Endothelial cell of umbilical vein (primary cell): ENCODE data around the gene PRL. TPM values are rescaled to one million over a fixed set of nuclear protein-coding genes. Genes with fewer than 3 reads are reported as not detected.

Experiments used
- BruUV-seq: library from RNA; stranded (reverse); fragments of 400-500 nt; replicated peaks from 2 replicates; lab custom pipeline; 2021; lab: Mats Ljungman, UMichigan
- CTCF ChIA-PET: fragments of 300-600, 350-600 bp; sonication (Branson Sonifier 250); formaldehyde crosslinking; loops from one replicate; lab custom pipeline; 2021; ENCODE audit warnings: antibody characterized with exemption, inconsistent platforms; lab: Charles Lee
- POLR2A ChIA-PET: fragments of 300-600, 350-600 bp; sonication (Branson Sonifier 250); formaldehyde crosslinking; loops from one replicate; lab custom pipeline; 2021; ENCODE audit warnings: antibody characterized with exemption, inconsistent platforms; lab: Charles Lee
- DNase-seq: peaks from one replicate; pipeline ENCODE4 v3.0.0-alpha.2; 2011; ENCODE audit warnings: low read depth, low spot score
- FAIRE-seq: peaks from 2 replicates; lab custom pipeline; 2011; peaks lifted over from hg19 to GRCh38; lab: Jason Lieb, UNC
- H2AFZ ChIP-seq: 2 replicates; pipeline ENCODE4 v1.6.0; 2012; ENCODE audit warnings: low read depth, low read length, control low read depth, inconsistent platforms
- H3K27ac ChIP-seq: 2 replicates; pipeline ENCODE4 v1.5.1; 2011; ENCODE audit warnings: low read depth, mild to moderate bottlenecking, control low read depth, low read length, moderate library complexity; ENCODE audit not compliant: insufficient read depth
- H3K27me3 ChIP-seq, 2 experiments: 2 replicates each; pipeline versions ENCODE4 v1.6.0 to v1.6.1; 2011; ENCODE audit warnings: low read length in 2 of 2, mixed read lengths in 1 of 2; ENCODE audit not compliant: control insufficient read depth in 2 of 2, insufficient read depth in 2 of 2
- H3K36me3 ChIP-seq, 2 experiments: 2 replicates in 1 of 2; 3 replicates in 1 of 2; pipeline ENCODE4 v1.5.1; 2011; ENCODE audit warnings: low read length in 2 of 2, mild to moderate bottlenecking in 1 of 2, moderate library complexity in 1 of 2; ENCODE audit not compliant: control insufficient read depth in 2 of 2, insufficient read depth in 2 of 2; ENCODE audit errors: extremely low read depth in 1 of 2
- H3K4me1 ChIP-seq: 3 replicates; pipeline ENCODE4 v1.5.1; 2011; ENCODE audit warnings: mild to moderate bottlenecking, low read length; ENCODE audit not compliant: control insufficient read depth, insufficient read depth; ENCODE audit errors: extremely low read depth
- H3K4me2 ChIP-seq: 2 replicates; pipeline ENCODE4 v1.6.1; 2011; ENCODE audit warnings: low read length, control low read depth, mixed read lengths; ENCODE audit not compliant: insufficient read depth
- H3K4me3 ChIP-seq, 3 experiments: fragments of 200-600 bp in 1 of 3; sonication (generic), shearing (Covaris generic) in 1 of 3; replicated peaks in 1 of 3; 2 replicates each; pipeline ENCODE4 v1.5.1; 2011 to 2016; ENCODE audit warnings: control low read depth in 3 of 3, low read length in 3 of 3, mild to moderate bottlenecking in 2 of 3, inconsistent platforms in 1 of 3, low read depth in 1 of 3, moderate library complexity in 1 of 3; ENCODE audit not compliant: insufficient read depth in 1 of 3
- H3K79me2 ChIP-seq: 2 replicates; pipeline ENCODE4 v1.6.0; 2012; ENCODE audit warnings: low read length, inconsistent platforms; ENCODE audit not compliant: control insufficient read depth, insufficient read depth
- H3K9ac ChIP-seq: replicated peaks from 2 replicates; pipeline ENCODE3; 2011; ENCODE audit warnings: low read length, control low read depth; ENCODE audit not compliant: insufficient read depth; ENCODE audit errors: extremely low read depth
- H3K9me1 ChIP-seq: replicated peaks from 3 replicates; pipeline ENCODE4 v1.6.0; 2011; ENCODE audit warnings: mild to moderate bottlenecking, low read length; ENCODE audit not compliant: control insufficient read depth, insufficient read depth; ENCODE audit errors: extremely low read depth
- H3K9me3 ChIP-seq: replicated peaks from 2 replicates; pipeline ENCODE4 v1.5.1; 2012; ENCODE audit warnings: low read length, inconsistent platforms; ENCODE audit not compliant: control insufficient read depth, insufficient read depth
- H4K20me1 ChIP-seq: replicated peaks from 2 replicates; pipeline ENCODE3; 2011; ENCODE audit warnings: mild to moderate bottlenecking, low read length; ENCODE audit not compliant: control insufficient read depth, insufficient read depth; ENCODE audit errors: extremely low read depth
- GATA2 ChIP-seq: IDR thresholded peaks from 2 replicates; pipeline ENCODE4 v1.7.0; 2011; ENCODE audit warnings: low read depth, mild to moderate bottlenecking, moderate library complexity, mixed read lengths, low read length; ENCODE audit not compliant: insufficient read length, insufficient read depth
- JUN ChIP-seq: IDR thresholded peaks from 2 replicates; pipeline ENCODE4 v1.6.1; 2011; ENCODE audit warnings: borderline replicate concordance, low read depth; ENCODE audit not compliant: insufficient read length, insufficient read depth
- MYC ChIP-seq: IDR thresholded peaks from one replicate; pipeline ENCODE4 v1.6.1; 2011; ENCODE audit warnings: mild to moderate bottlenecking, low read depth, low read length
- dilution Hi-C: fragments of 300-500 bp; cut with MboI; formaldehyde crosslinking; loops from one replicate; pipeline ENCODE4 v1.15.0; 2019; ENCODE audit warnings: low sequenced_read_pairs; ENCODE audit not compliant: extremely low pct_ligation_motif_present
- intact Hi-C: fragments of 100-400 bp; cut with micrococcal nuclease; formaldehyde crosslinking; loops from one replicate; pipeline ENCODE4 v1.10.0; 2022
- polyA plus RNA-seq, 4 experiments: library from polyadenylated mRNA; depleted of rRNA in 3 of 4; stranded (reverse) in 3 of 4; unstranded in 1 of 4; fragments of >200 nt; gene quantifications; 2 replicates each; pipeline versions ENCODE4 v1.2.1 to v1.2.3, GENCODE V29; 2011 to 2012; ENCODE audit warnings: missing spikeins in 1 of 4
- total RNA-seq: library from RNA; stranded (reverse); gene quantifications from 2 replicates; pipeline ENCODE4 v1.2.3, GENCODE V29; 2021

Gene PRL
- total and polyA plus RNA-seq, 2 donors (not counting 3 experiments of a cell fraction or from before 2014, with no cell fraction given) = not detected

- Histone ChIP-seq H3K27ac (no peak overlapping the region), H3K9me3 (no peaks in the 10 kb centered on the region), H3K4me1 (no peaks in the 10 kb centered on the region), H3K9ac (no peak overlapping the region), H3K36me3 (no peaks in the 10 kb centered on the region), H4K20me1 (no peaks in the 10 kb centered on the region), H3K27me3 (no peaks in the 10 kb centered on the region), H3K79me2 (no peaks in the 10 kb centered on the region), H3K4me3 (no peak overlapping the region), H3K9me1 (no peaks in the 10 kb centered on the region), H2AFZ (no peak overlapping the region), H3K4me2 (no peak overlapping the region)
- no peak for DNase-seq
- no peak for TF ChIP-seq JUN
- CTCF ChIA-PET = no interaction called here
- intact Hi-C loops (no loop called here), dilution Hi-C loops (no loop called here)
- no TSS peak for BruUV-seq
- FAIRE-seq = no peak
- POLR2A ChIA-PET = no interaction called here
Observed at GRCh38 chr6:22328474-22328873, 31.6 kb upstream of the PRL start.

GRCh38 chr6:22327881-22328280 lies 31.0 kb upstream of the PRL start:
- H3K79me2 ChIP-seq = no peaks in the 10 kb centered on the region
- no peaks in the 10 kb centered on the region for H3K4me1 ChIP-seq
- no peak overlapping the region for H3K4me2 ChIP-seq
- H3K27me3 ChIP-seq = no peaks in the 10 kb centered on the region
- H3K4me3 ChIP-seq = no peak overlapping the region
- ChIA-PET POLR2A (no interaction called here), CTCF (no interaction called here)
- no peak overlapping the region for H2AFZ ChIP-seq
- FAIRE-seq (no peak), DNase-seq (no peak)
- H3K36me3 ChIP-seq = no peaks in the 10 kb centered on the region
- H4K20me1 ChIP-seq = no peaks in the 10 kb centered on the region
- no peaks in the 10 kb centered on the region for H3K9me3 ChIP-seq
- H3K9ac ChIP-seq = no peak overlapping the region
- H3K9me1 ChIP-seq = no peaks in the 10 kb centered on the region
- BruUV-seq = no TSS peak
- no peak for TF ChIP-seq JUN
- TF ChIP-seq GATA2 = no peak
- no peak for TF ChIP-seq MYC
- intact Hi-C loops (no loop called here), dilution Hi-C loops (no loop called here)
- no peak overlapping the region for H3K27ac ChIP-seq
